Common myeloid progenitor, CD34-positive (primary cell): ENCODE data around the gene E2F6.
A peak's percentile ranks its signal among the peaks of the same experiment; 100 is the strongest.

Experiments
- CTCF ChIA-PET: fragments of 350-600 bp; sonication (Branson Sonifier 250); formaldehyde crosslinking; loops from one replicate; lab custom pipeline; 2021; ENCODE audit warnings: antibody characterized with exemption; lab: Charles Lee
- POLR2A ChIA-PET: fragments of 350-600 bp; sonication (Branson Sonifier 250); formaldehyde crosslinking; loops from one replicate; lab custom pipeline; 2021; ENCODE audit warnings: antibody characterized with exemption; lab: Charles Lee
- DNase-seq, 3 donors: peaks; one replicate each; pipeline versions ENCODE4 v3.0.0 to v3.0.0-alpha.2; 2013
- H3K27ac ChIP-seq, 2 experiments: 1 replicate in 1 of 2; 2 replicates in 1 of 2; pipeline ENCODE4 v1.7.0; 2013; ENCODE audit warnings: inconsistent platforms in 2 of 2, low read length in 2 of 2, mild to moderate bottlenecking in 2 of 2, low read depth in 1 of 2, moderate library complexity in 1 of 2; ENCODE audit not compliant: severe bottlenecking in 2 of 2, insufficient read depth in 1 of 2, poor library complexity in 1 of 2
- H3K27me3 ChIP-seq, 5 experiments: replicated peaks in 2 of 5; 1 replicate in 3 of 5; 2 replicates in 2 of 5; pipeline versions ENCODE4 v1.6.1 to v1.7.0; 2013; ENCODE audit warnings: low read length in 4 of 5, mild to moderate bottlenecking in 2 of 5, moderate library complexity in 2 of 5, inconsistent platforms in 1 of 5; ENCODE audit not compliant: insufficient read depth in 5 of 5, control insufficient read depth in 4 of 5
- H3K36me3 ChIP-seq, 4 experiments: 1 replicate in 2 of 4; 2 replicates in 2 of 4; pipeline versions ENCODE4 v1.6.1 to v1.7.0; 2013; ENCODE audit warnings: low read length in 3 of 4, control low read depth in 1 of 4, mild to moderate bottlenecking in 1 of 4; ENCODE audit not compliant: control insufficient read depth in 4 of 4, insufficient read depth in 4 of 4
- H3K4me1 ChIP-seq, 4 experiments: 1 replicate in 3 of 4; 2 replicates in 1 of 4; pipeline versions ENCODE4 v1.6.1 to v1.7.1; 2013; ENCODE audit warnings: low read length in 3 of 4, mild to moderate bottlenecking in 3 of 4, control low read depth in 1 of 4, inconsistent platforms in 1 of 4, moderate library complexity in 1 of 4; ENCODE audit not compliant: control insufficient read depth in 4 of 4, insufficient read depth in 4 of 4; ENCODE audit errors: control extremely low read depth in 1 of 4
- H3K4me3 ChIP-seq, 7 experiments: 1 replicate in 4 of 7; 2 replicates in 3 of 7; pipeline versions ENCODE4 v1.5.1 to v1.7.0; 2013; ENCODE audit warnings: mild to moderate bottlenecking in 7 of 7, low read length in 6 of 7, moderate library complexity in 6 of 7, inconsistent platforms in 2 of 7, low read depth in 2 of 7, control low read depth in 1 of 7; ENCODE audit not compliant: insufficient read depth in 4 of 7, control insufficient read depth in 1 of 7; ENCODE audit errors: extremely low read depth in 1 of 7
- H3K9me3 ChIP-seq, 5 experiments: 1 replicate in 4 of 5; 2 replicates in 1 of 5; pipeline versions ENCODE4 v1.6.1 to v1.7.1; 2013; ENCODE audit warnings: low read length in 4 of 5, mild to moderate bottlenecking in 2 of 5, inconsistent platforms in 1 of 5, low read depth in 1 of 5, moderate library complexity in 1 of 5; ENCODE audit not compliant: control insufficient read depth in 4 of 5, insufficient read depth in 2 of 5; ENCODE audit errors: control extremely low read depth in 1 of 5
- WGBS: methylation state at CpG from one replicate; pipeline ENCODE4 v1.1.5; 2013; ENCODE audit not compliant: insufficient coverage; 5-methylcytosine and 5-hydroxymethylcytosine counted together

Gene E2F6

DNA sequence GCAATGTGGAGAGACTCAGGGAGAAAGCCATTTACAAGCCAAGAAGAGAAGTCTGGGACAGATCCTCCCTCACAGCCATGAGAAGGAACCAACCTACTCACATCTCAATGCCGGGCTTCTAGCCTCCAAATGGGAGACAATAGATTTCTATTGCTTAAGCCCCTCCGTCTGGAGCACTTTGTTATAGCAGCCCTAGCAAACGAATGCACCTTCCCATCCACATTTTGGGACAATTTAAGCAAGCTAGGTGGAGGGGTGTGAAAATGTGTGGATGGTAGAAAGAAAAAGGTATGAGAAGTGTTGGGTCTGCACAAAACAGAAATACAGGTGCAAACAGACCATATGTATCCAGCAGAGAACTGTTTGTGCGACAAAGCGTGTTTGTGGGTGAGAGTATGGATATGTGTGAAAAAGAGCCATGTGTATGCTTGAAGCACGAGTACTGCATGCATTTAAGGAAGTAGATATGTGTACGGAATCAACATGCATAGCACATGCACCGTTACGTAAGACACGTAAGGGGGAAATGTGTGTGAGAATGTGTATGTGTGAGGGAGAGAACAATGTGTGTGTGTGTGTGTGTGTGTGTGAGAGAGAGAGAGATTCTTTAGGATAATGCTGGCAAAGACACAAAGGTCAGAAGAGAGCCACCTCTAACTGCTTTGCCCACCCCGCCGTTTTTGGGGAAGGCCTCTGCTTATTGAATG lies 13.1 kb upstream of the E2F6 start:
- ChIA-PET CTCF (interaction anchor here (0.7 to 5.8 kb wide), 6 partner anchors 9 to 301 kb away, joined by 3 to 125 read pairs (median 4); partner anchors contain the start of gene E2F6), POLR2A (interaction anchor here (0.6 kb wide), 1 partner anchor 1285 kb away, joined by 3 read pairs; no protein-coding TSS in a partner anchor)
- Histone ChIP-seq H3K4me1 (peaks cover 0 to 18% (median 14%) of the 10 kb centered on the region in 4 experiments), H3K27me3 (peaks cover 10 to 54% (median 25%) of the 10 kb centered on the region in 5 experiments), H3K9me3 (no peaks in the 10 kb centered on the region), H3K36me3 (no peaks in the 10 kb centered on the region), H3K27ac (no peak overlapping the region), H3K4me3 (no peak overlapping the region)
- 87% methylated on average over 10 of the region's 12 CpGs for WGBS
- peak in 1 of 3 donors; percentile 32 for DNase-seq

DNA sequence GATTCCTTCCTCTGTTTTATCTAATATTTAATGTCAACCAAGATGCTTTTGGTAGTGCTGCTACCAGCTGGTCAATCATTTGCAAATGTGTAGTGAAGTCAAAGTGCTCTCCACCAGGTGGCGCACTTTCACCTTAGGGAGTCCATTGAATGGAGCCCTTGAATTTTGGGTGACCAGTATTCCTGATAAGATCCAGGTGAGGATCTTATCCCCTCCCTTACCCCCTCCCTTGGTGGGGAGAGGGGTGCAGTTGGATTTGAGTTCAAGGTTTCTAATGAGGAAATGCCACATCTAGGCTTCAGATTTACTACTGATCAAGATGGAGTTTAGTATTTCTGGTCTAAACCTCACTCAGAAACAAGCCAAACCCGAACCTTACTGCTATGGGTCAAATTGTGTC lies 12.0 kb upstream of the E2F6 start:
- Histone ChIP-seq H3K36me3 (no peaks in the 10 kb centered on the region), H3K27ac (no peak overlapping the region), H3K27me3 (peaks cover 8 to 44% (median 16%) of the 10 kb centered on the region in 5 experiments), H3K4me1 (peaks cover 0 to 12% (median 11%) of the 10 kb centered on the region in 4 experiments), H3K4me3 (no peak overlapping the region), H3K9me3 (no peaks in the 10 kb centered on the region)
- WGBS = 100% methylated on average over 1 of the region's 2 CpGs
- peak; percentile 79 to 88 (median 82) for DNase-seq
- ChIA-PET CTCF (interaction anchor here (0.7 to 5.8 kb wide), 6 partner anchors 12 to 302 kb away, joined by 3 to 125 read pairs (median 4); partner anchors contain the start of gene E2F6), POLR2A (no interaction called here)

DNA sequence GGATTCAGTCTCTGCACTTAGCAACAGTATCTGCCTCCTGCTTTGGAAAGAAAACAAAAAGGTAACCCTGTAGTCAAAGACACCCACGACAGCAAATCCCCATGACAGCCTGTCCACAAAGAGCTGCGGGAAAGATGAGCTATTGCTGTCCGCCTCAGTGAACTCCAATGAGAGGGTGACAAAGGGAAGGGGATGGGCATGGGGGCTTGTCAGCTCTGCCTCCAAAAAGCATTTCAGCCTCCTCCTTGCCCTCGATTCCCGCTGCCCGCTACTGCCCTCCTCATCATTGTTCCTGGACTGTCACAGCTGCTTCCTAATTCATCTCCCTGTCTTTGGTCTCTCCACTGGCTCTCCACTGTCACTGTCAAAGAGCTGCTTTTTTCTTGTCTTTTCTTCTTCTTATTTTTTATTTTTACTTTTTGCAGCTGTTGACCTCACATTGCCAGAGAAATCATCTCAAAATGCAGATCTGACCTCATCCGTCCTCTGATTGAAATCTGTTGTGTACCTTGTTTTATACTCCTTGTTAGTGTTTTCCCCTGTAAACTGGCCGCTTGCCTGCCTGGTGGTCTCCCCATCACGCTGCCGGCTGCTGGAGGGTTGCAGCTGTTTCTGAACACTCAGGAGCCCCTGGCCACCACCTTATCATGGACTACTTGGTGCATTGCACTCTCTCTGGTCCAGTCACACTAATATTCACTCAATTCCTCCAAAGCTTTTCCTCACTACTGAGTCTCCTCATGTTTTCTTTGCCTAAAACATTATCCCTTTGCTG lies 7.9 kb upstream of the E2F6 start:
- CTCF ChIA-PET = interaction anchor here (1.0 to 2.9 kb wide), 4 partner anchors 17 to 328 kb away, joined by 3 to 19 read pairs (median 4); no protein-coding TSS in a partner anchor
- H3K9me3 ChIP-seq = no peaks in the 10 kb centered on the region
- no peaks in the 10 kb centered on the region for H3K36me3 ChIP-seq
- no peak overlapping the region for H3K27ac ChIP-seq
- H3K27me3 ChIP-seq = peaks cover 0 to 4% (median 1%) of the 10 kb centered on the region in 5 experiments
- no peaks in the 10 kb centered on the region for H3K4me1 ChIP-seq
- POLR2A ChIA-PET = no interaction called here
- WGBS = 96% methylated on average over 6 of the region's 10 CpGs
- H3K4me3 ChIP-seq = no peak overlapping the region
- DNase-seq = no peak

DNA sequence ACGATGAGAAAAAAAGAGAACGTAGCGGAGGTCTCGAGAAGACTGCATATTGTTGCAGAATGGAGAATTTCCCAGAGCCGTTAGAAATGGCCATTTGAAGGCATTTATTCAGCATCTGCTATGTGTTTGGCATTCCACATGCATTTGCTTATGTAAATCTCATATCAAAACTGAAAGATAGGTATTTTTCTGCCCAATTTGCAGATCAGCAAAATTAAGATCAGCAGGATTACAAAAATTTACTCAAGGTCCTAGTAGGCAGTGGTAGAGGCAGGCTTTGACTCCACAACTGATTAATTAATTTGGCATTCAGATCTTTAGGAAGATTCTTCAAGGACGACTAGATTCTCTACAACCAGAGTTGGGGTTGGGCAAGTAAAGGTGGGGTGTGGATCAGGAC lies 1.8 kb upstream of the E2F6 start:
- DNase-seq = no peak
- no peak overlapping the region for H3K4me3 ChIP-seq
- ChIA-PET CTCF (interaction anchor here (1.3 kb wide), 1 partner anchor 9 kb away, joined by 3 read pairs; no protein-coding TSS in a partner anchor), POLR2A (interaction anchor here (0.6 to 0.7 kb wide), 2 partner anchors 11 to 414 kb away, joined by 3 to 5 read pairs; no protein-coding TSS in a partner anchor)
- no peaks in the 10 kb centered on the region for H3K9me3 ChIP-seq
- peaks cover 0 to 17% (median 14%) of the 10 kb centered on the region in 4 experiments for H3K4me1 ChIP-seq
- H3K27me3 ChIP-seq = no peaks in the 10 kb centered on the region
- no peak overlapping the region for H3K27ac ChIP-seq
- 100% methylated on average over 5 of the region's 6 CpGs for WGBS
- peaks cover 0 to 10% (median 5%) of the 10 kb centered on the region in 4 experiments for H3K36me3 ChIP-seq

DNA sequence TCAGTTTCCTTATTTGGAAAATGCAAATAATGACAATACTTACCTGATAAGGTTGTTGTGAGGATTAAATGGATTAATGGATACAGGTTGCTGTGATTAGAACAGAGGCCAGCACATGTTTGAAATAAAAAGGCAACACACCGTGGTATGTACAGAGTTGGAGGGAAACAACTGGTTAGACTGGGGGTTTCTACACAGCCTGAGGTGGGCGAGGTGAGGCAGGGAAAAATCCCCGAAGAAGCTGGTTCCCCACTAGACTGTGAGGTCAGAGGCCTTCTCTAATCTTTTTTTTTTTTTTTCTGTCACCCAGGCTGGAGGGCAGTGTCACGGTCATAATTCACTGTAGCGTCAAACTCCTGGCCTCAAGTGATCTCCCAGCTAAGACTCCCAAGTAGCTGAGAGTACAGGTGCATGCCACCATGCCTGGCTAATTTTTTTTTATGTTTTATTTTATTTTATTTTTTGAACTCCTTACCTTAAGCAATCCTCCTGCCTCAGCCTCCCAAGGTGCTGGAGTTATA lies 1.2 kb upstream of the E2F6 start:
- POLR2A ChIA-PET = no interaction called here

GRCh38 chr2:11466307-11467128 lies 557 bp upstream of the E2F6 start:
- POLR2A ChIA-PET = no interaction called here
- WGBS = 38% methylated on average over 9 of the region's 26 CpGs
- Histone ChIP-seq H3K4me3 (peak overlapping the region; percentile 52 to 93 (median 78)), H3K36me3 (peaks cover 0 to 15% (median 5%) of the 10 kb centered on the region in 4 experiments), H3K27ac (peak overlapping the region; percentile 40 to 70), H3K9me3 (no peaks in the 10 kb centered on the region), H3K27me3 (no peaks in the 10 kb centered on the region), H3K4me1 (peaks cover 0 to 19% (median 14%) of the 10 kb centered on the region in 4 experiments)
- CTCF ChIA-PET = interaction anchor here (1.4 to 2.3 kb wide), 4 partner anchors 12 to 118 kb away, joined by 4 to 7 read pairs (median 4); no protein-coding TSS in a partner anchor
- peak in 1 of 3 donors; percentile 55 for DNase-seq

More for the DNA sequence above, 1.2 kb upstream of the E2F6 start:
- Histone ChIP-seq H3K9me3 (no peaks in the 10 kb centered on the region), H3K4me1 (peaks cover 0 to 19% (median 14%) of the 10 kb centered on the region in 4 experiments), H3K27me3 (no peaks in the 10 kb centered on the region), H3K4me3 (no peak overlapping the region), H3K36me3 (peaks cover 0 to 15% (median 5%) of the 10 kb centered on the region in 4 experiments), H3K27ac (no peak overlapping the region)
- CTCF ChIA-PET = interaction anchor here (1.4 to 2.3 kb wide), 2 partner anchors 11 to 116 kb away, joined by 4 to 7 read pairs; no protein-coding TSS in a partner anchor
- 88% methylated on average over 3 of the region's 5 CpGs for WGBS
- no peak for DNase-seq
